ENCODE measurements around the gene TEX22.
A peak's percentile ranks its signal among the peaks of the same experiment; 100 is the strongest.

Gene TEX22

GRCh38 chr14:105439179-105439578 is 40.8 kb downstream of the TEX22 start:
- no peak for DNase-seq (ENCODE audit: low read depth in 3 of 3)

GRCh38 chr14:105439710-105440553 is 41.6 kb downstream of the TEX22 start:
- no peak for DNase-seq (ENCODE audit: low read depth in 3 of 3)

GRCh38 chr14:105440554-105440900 is 42.2 kb downstream of the TEX22 start:
- DNase-seq (ENCODE audit: low read depth in 3 of 3): no peak

- DNase-seq (ENCODE audit: low read depth in 3 of 3): no peak
Measured at GRCh38 chr14:105440992-105441391, 42.7 kb downstream of the TEX22 start.

- DNase-seq (ENCODE audit: low read depth in 3 of 3): no peak
Measured at GRCh38 chr14:105442125-105442524, 43.8 kb downstream of the TEX22 start.

GRCh38 chr14:105442834-105443233 is 44.5 kb downstream of the TEX22 start:
- no peak for DNase-seq (ENCODE audit: low read depth in 3 of 3)

- no peak for DNase-seq (ENCODE audit: low read depth in 3 of 3)
Measured at GRCh38 chr14:105444859-105445258, 46.5 kb downstream of the TEX22 start.

- DNase-seq (ENCODE audit: low read depth in 3 of 3): no peak
Measured at GRCh38 chr14:105445290-105445689, 47.0 kb downstream of the TEX22 start.

GRCh38 chr14:105445901-105446845 is 47.8 kb downstream of the TEX22 start:
- no peak for DNase-seq (ENCODE audit: low read depth in 3 of 3)

GRCh38 chr14:105446971-105447370 is 48.6 kb downstream of the TEX22 start:
- no peak for DNase-seq (ENCODE audit: low read depth in 3 of 3)

- no peak for DNase-seq (ENCODE audit: low read depth in 3 of 3)
Measured at GRCh38 chr14:105447651-105448640, 49.6 kb downstream of the TEX22 start.

- peak; percentile 41 to 49 (median 46) for DNase-seq (ENCODE audit: low read depth in 3 of 3)
Measured at GRCh38 chr14:105448706-105449111, 50.4 kb downstream of the TEX22 start.

- DNase-seq (ENCODE audit: low read depth in 3 of 3): no peak
Measured at GRCh38 chr14:105449276-105450122, 51.2 kb downstream of the TEX22 start.

GRCh38 chr14:105450123-105450505 is 51.8 kb downstream of the TEX22 start:
- no peak for DNase-seq (ENCODE audit: low read depth in 3 of 3)

- DNase-seq (ENCODE audit: low read depth in 3 of 3): no peak
Measured at GRCh38 chr14:105450864-105451720, 52.8 kb downstream of the TEX22 start.

- no peak for DNase-seq (ENCODE audit: low read depth in 3 of 3)
Measured at GRCh38 chr14:105452963-105453362, 54.6 kb downstream of the TEX22 start.

GRCh38 chr14:105453847-105454246 is 55.5 kb downstream of the TEX22 start:
- DNase-seq (ENCODE audit: low read depth in 3 of 3): no peak

- DNase-seq (ENCODE audit: low read depth in 3 of 3): no peak
Measured at GRCh38 chr14:105455086-105455640, 56.8 kb downstream of the TEX22 start.
